Measurements from ENCODE around the gene NTPCR. TPM values are rescaled to one million over a fixed set of nuclear protein-coding genes. Genes with fewer than 3 reads are reported as not detected.
"Not testable (repeated sequence)": the region's sequence is repeated elsewhere in the genome, so short reads cannot be mapped to it uniquely, and the experiment has no call there.

Gene NTPCR
- total RNA-seq, 1 experiment from 2014 or later: 28.1 TPM

- no peak for DNase-seq (ENCODE audit: low read depth, low spot score)
- in situ Hi-C loops (cut with HindIII; ENCODE audit: low pct_unique_long_range_greater_than_20kb, low sequenced_read_pairs): no loop called here
These were observed 26.5 kb upstream of the NTPCR start for GRCh38 chr1:232923739-232924386.

- DNase-seq (ENCODE audit: low read depth, low spot score): no peak
- in situ Hi-C loops (cut with HindIII; ENCODE audit: low pct_unique_long_range_greater_than_20kb, low sequenced_read_pairs): no loop called here
These were observed 25.5 kb upstream of the NTPCR start for GRCh38 chr1:232924874-232925273.

- in situ Hi-C loops (cut with HindIII; ENCODE audit: low pct_unique_long_range_greater_than_20kb, low sequenced_read_pairs): no loop called here
- DNase-seq (ENCODE audit: low read depth, low spot score): no peak
These were observed 24.8 kb upstream of the NTPCR start for GRCh38 chr1:232925421-232926220.

GRCh38 chr1:232927166-232927565 lies 23.2 kb upstream of the NTPCR start:
- DNase-seq (ENCODE audit: low read depth, low spot score); in situ Hi-C loops (cut with HindIII; ENCODE audit: low pct_unique_long_range_greater_than_20kb, low sequenced_read_pairs): not testable (repeated sequence)

- in situ Hi-C loops (cut with HindIII; ENCODE audit: low pct_unique_long_range_greater_than_20kb, low sequenced_read_pairs): no loop called here
- DNase-seq (ENCODE audit: low read depth, low spot score): no peak
These were observed 22.4 kb upstream of the NTPCR start for GRCh38 chr1:232927830-232928505.

- in situ Hi-C loops (cut with HindIII; ENCODE audit: low pct_unique_long_range_greater_than_20kb, low sequenced_read_pairs): no loop called here
- no peak for DNase-seq (ENCODE audit: low read depth, low spot score)
These were observed 17.7 kb upstream of the NTPCR start for GRCh38 chr1:232932486-232933425.

- in situ Hi-C loops (cut with HindIII; ENCODE audit: low pct_unique_long_range_greater_than_20kb, low sequenced_read_pairs): no loop called here
- no peak for DNase-seq (ENCODE audit: low read depth, low spot score)
These were observed 13.5 kb upstream of the NTPCR start for GRCh38 chr1:232936941-232937340.

- DNase-seq (ENCODE audit: low read depth, low spot score): no peak
- in situ Hi-C loops (cut with HindIII; ENCODE audit: low pct_unique_long_range_greater_than_20kb, low sequenced_read_pairs): no loop called here
These were observed 12.6 kb upstream of the NTPCR start for GRCh38 chr1:232937741-232938375.

GRCh38 chr1:232938926-232939325 lies 11.5 kb upstream of the NTPCR start:
- no peak for DNase-seq (ENCODE audit: low read depth, low spot score)
- in situ Hi-C loops (cut with HindIII; ENCODE audit: low pct_unique_long_range_greater_than_20kb, low sequenced_read_pairs): no loop called here

GRCh38 chr1:232939748-232940147 lies 10.7 kb upstream of the NTPCR start:
- in situ Hi-C loops (cut with HindIII; ENCODE audit: low pct_unique_long_range_greater_than_20kb, low sequenced_read_pairs): no loop called here
- DNase-seq (ENCODE audit: low read depth, low spot score): no peak

- DNase-seq (ENCODE audit: low read depth, low spot score): no peak
- in situ Hi-C loops (cut with HindIII; ENCODE audit: low pct_unique_long_range_greater_than_20kb, low sequenced_read_pairs): no loop called here
These were observed 10.1 kb upstream of the NTPCR start for GRCh38 chr1:232940262-232940661.

- DNase-seq (ENCODE audit: low read depth, low spot score): no peak
- in situ Hi-C loops (cut with HindIII; ENCODE audit: low pct_unique_long_range_greater_than_20kb, low sequenced_read_pairs): no loop called here
These were observed 7.8 kb upstream of the NTPCR start for GRCh38 chr1:232942413-232943294.

- no peak for DNase-seq (ENCODE audit: low read depth, low spot score)
- in situ Hi-C loops (cut with HindIII; ENCODE audit: low pct_unique_long_range_greater_than_20kb, low sequenced_read_pairs): no loop called here
These were observed 6.6 kb upstream of the NTPCR start for GRCh38 chr1:232943679-232944252.

- in situ Hi-C loops (cut with HindIII; ENCODE audit: low pct_unique_long_range_greater_than_20kb, low sequenced_read_pairs): no loop called here
- no peak for DNase-seq (ENCODE audit: low read depth, low spot score)
These were observed 6.1 kb upstream of the NTPCR start for GRCh38 chr1:232944347-232944746.

GRCh38 chr1:232949636-232950196 lies 695 bp upstream of the NTPCR start:
- no peak for DNase-seq (ENCODE audit: low read depth, low spot score)
- in situ Hi-C loops (cut with HindIII; ENCODE audit: low pct_unique_long_range_greater_than_20kb, low sequenced_read_pairs): no loop called here

GRCh38 chr1:232951180-232951579 lies 769 bp downstream of the NTPCR start:
- in situ Hi-C loops (cut with HindIII; ENCODE audit: low pct_unique_long_range_greater_than_20kb, low sequenced_read_pairs): no loop called here
- no peak for DNase-seq (ENCODE audit: low read depth, low spot score)
